Measurements from ENCODE around the gene CETP.

DNA sequence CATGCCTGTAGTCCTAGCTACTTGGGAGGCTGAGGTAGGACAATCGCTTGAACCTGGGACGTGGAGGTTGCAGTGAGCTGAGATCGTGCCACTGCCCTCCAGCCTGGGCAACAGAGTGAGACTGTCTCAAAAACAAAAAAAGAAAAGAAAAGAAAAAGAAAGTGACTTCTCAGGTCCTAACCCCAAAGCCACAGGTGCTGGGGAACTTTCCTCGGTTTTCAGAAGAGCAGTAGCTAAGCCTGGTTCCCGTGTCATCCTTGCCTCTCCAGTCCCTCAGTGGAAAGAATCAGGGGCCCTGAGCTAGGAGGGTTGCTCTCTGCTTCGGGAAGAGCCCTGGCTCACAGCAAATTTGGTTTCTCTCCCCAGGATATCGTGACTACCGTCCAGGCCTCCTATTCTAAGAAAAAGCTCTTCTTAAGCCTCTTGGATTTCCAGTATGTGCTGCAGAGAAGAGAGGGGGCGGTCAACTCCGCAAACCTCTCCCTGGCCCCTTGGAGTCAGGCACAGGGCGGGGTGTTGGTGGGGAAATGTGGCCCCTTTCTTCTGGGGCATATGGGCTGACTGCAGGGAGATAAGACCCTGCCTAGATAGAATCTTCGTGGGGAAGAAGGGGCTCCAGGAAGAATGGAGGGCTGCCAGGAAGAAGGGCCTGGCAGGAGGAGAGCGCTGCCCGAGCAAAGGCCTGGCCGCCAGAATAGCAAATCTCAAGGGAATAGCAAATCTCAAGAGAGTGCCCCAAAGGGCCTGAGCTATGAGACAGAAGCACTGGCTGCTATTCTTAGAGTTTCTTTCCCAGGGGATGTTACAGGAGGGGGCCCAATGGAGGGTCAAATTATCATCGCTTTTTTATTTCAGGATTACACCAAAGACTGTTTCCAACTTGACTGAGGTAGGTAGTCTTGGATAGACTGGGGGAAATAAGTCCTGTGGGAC, 19.3 kb downstream of the CETP start:
- TF ChIP-seq, protein P1, sequence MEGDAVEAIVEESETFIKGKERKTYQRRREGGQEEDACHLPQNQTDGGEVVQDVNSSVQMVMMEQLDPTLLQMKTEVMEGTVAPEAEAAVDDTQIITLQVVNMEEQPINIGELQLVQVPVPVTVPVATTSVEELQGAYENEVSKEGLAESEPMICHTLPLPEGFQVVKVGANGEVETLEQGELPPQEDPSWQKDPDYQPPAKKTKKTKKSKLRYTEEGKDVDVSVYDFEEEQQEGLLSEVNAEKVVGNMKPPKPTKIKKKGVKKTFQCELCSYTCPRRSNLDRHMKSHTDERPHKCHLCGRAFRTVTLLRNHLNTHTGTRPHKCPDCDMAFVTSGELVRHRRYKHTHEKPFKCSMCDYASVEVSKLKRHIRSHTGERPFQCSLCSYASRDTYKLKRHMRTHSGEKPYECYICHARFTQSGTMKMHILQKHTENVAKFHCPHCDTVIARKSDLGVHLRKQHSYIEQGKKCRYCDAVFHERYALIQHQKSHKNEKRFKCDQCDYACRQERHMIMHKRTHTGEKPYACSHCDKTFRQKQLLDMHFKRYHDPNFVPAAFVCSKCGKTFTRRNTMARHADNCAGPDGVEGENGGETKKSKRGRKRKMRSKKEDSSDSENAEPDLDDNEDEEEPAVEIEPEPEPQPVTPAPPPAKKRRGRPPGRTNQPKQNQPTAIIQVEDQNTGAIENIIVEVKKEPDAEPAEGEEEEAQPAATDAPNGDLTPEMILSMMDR (IDR thresholded peaks at IDR 0.05), result no peak
- TF ChIP-seq POLR2A (IDR thresholded peaks at IDR 0.05), result no peak

Data from right lobe of liver (tissue), 4 donors.